ENCODE results near the gene IGSF9.

The IGSF9 gene

GRCh38 chr1:159965263-159965662, 19.9 kb upstream of the IGSF9 start:
- no peak for DNase-seq (ENCODE audit: low read depth)
- TF ChIP-seq CTCF (IDR thresholded peaks at IDR 0.05; ENCODE audit: low read length, missing control alignments) = no peak
- no peak overlapping the region for H3K4me3 ChIP-seq (replicated peaks; ENCODE audit: low read depth, low read length)

- H3K4me3 ChIP-seq (replicated peaks; ENCODE audit: low read depth, low read length) = no peak overlapping the region
- TF ChIP-seq CTCF (IDR thresholded peaks at IDR 0.05; ENCODE audit: low read length, missing control alignments) = no peak
- DNase-seq (ENCODE audit: low read depth) = no peak
These were observed 18.7 kb upstream of the IGSF9 start for GRCh38 chr1:159964144-159964543.

- H3K4me3 ChIP-seq (replicated peaks; ENCODE audit: low read depth, low read length) = peak overlapping the region; percentile 56
These were observed 16.8 kb upstream of the IGSF9 start for GRCh38 chr1:159962176-159962575.

GRCh38 chr1:159961636-159962035, 16.2 kb upstream of the IGSF9 start:
- TF ChIP-seq CTCF (IDR thresholded peaks at IDR 0.05; ENCODE audit: low read length, missing control alignments) = no peak
- H3K4me3 ChIP-seq (replicated peaks; ENCODE audit: low read depth, low read length) = peak overlapping the region; percentile 56
- no peak for DNase-seq (ENCODE audit: low read depth)

More at GRCh38 chr1:159962176-159962575, 16.8 kb upstream of the IGSF9 start:
- DNase-seq (ENCODE audit: low read depth) = no peak
- no peak for TF ChIP-seq CTCF (IDR thresholded peaks at IDR 0.05; ENCODE audit: low read length, missing control alignments)

- H3K4me3 ChIP-seq (replicated peaks; ENCODE audit: low read depth, low read length) = peak overlapping the region; percentile 56
- TF ChIP-seq CTCF (IDR thresholded peaks at IDR 0.05; ENCODE audit: low read length, missing control alignments) = no peak
- peak; percentile 90 for DNase-seq (ENCODE audit: low read depth)
These were observed 15.4 kb upstream of the IGSF9 start for GRCh38 chr1:159960721-159961381.

- peak; percentile 10 for DNase-seq (ENCODE audit: low read depth)
- no peak overlapping the region for H3K4me3 ChIP-seq (replicated peaks; ENCODE audit: low read depth, low read length)
- TF ChIP-seq CTCF (IDR thresholded peaks at IDR 0.05; ENCODE audit: low read length, missing control alignments) = no peak
These were observed 14.0 kb upstream of the IGSF9 start for GRCh38 chr1:159959451-159959850.
